DND-41 (cell line): ENCODE measurements around the gene WNT5A.

Experiments
- CTCF ChIP-seq: IDR thresholded peaks from 2 replicates; pipeline ENCODE4 v1.5.1; 2012; ENCODE audit warnings: borderline replicate concordance, low read length, moderate library complexity, mild to moderate bottlenecking; ENCODE audit not compliant: poor library complexity, severe bottlenecking; ENCODE audit errors: extremely low read depth
- EZH2 ChIP-seq: IDR thresholded peaks from 3 replicates; pipeline ENCODE4 v1.6.1; 2012; ENCODE audit warnings: borderline replicate concordance, low read depth, mild to moderate bottlenecking, moderate library complexity, low read length, inconsistent platforms; ENCODE audit not compliant: severe bottlenecking

DNA sequence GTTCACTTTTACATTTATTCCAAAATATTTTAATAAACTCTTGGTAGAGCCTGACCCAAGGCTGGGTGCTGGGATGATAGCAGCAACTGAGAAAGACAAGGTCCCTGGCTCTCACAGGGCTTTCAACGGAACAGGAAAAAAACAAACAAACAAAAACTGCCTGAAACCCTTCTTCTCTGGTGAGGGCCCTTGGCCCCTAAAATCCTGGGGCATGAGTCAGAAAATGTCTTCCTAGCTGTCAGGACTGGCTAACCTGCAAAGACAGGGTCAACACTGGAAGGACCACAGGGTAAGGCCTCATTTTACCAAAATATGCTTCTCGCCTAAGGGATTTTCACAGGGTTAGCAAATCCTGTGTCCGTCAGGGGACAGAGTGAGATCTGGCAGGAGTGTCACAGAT is 45.7 kb upstream of the WNT5A start:
- TF ChIP-seq CTCF = no peak
- TF ChIP-seq EZH2 = no peak
